ENCODE data around the gene NTSR1.
A peak's percentile ranks its signal among the peaks of the same experiment; 100 is the strongest.

Gene NTSR1

DNA sequence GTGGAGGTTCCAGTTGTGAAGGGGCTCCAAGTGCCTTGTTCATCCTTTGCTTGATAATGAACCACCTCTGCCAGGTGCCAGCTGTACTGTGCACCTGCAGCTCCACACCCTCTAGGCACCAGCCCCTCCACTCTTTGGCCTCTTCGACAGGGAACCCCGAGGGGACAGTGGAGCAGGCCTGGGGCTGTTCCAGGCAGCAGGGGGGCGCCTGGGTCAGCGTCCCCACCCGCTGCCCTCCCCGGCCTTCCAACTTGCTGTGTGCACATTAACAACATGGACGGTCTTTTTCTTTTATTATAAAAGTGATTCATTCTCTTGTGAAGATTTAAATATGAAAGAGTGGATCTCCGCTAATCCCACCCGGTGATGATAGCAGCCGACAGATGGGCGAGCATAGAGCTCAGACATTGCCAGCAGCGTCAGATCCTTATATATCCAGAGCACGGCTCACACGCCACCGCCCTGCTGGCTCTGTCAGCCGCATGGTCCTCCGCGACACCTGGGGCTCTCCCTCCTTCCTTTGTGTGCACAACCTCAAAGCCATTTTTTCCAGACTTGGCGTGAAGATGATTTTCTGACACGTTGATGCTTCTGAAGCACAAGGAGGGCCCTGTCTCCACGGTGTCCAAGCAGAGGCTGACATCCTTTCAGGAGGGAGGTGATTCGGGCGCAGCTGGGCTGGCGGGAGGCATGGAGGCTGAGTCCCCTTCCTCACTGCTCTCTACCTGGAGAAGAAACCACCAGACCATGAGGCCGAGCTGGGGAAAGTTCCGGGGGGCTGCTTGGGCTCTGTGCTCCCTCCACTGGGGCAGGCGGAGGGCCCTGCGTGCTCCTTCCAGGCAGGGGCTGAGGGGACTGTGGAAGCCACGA lies 65.4 kb downstream of the NTSR1 start:
- DNase-seq, result no peak

DNA sequence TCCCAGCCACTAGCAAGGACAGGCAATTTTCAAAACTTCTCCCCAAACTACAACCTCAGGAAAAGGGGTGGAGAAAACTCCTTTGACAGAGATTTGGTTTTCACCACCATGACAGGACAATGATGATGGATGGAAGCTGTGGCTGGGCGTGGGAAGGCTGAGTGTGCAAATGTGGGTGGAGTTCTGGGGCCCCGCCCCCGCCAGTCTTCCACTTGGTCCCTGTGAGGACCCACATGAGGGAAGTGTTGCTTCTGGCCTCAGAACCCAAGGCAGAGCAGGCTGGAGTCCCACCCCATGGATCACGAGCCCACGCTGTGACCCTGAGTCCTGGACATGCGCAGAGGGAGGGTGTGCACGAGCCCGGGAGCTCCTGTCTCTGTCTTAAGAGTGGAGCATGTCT lies 66.1 kb downstream of the NTSR1 start:
- DNase-seq, result no peak

- no peak for DNase-seq
Observed at GRCh38 chr20:62775206-62775605, 66.6 kb downstream of the NTSR1 start.

DNA sequence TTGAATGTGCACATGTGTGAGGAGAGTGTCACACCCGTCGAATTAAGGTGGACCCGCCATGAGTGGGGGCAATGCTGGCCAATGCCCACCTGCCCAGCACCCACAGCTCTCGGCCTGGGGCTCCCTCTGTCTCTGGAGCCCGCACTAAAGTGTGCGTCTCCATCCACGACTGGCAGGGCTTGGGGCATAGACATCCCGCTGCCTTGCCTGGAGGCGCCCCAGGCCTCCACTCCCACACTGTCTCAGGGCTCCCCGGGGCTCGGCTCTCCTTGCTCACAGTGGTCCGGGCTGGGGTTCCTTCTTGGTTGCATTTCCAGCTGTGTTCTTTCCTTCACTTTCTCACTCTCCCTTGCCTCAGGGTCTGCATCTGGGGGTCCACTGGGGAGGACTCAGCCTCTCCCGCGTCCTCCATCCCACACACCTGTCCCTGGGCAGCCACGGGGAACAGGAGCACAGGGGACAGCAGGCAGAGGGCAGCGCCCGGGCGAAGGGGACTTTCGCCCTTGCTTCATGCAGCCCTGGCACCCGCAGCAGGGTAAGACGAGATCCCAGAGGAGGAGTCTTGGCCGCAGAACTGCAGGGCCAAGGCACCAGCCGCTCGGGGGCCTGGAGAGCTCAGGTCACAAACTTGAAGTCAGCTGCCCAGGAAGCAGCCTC lies 67.5 kb downstream of the NTSR1 start:
- no peak for DNase-seq

- peak; percentile 76 for DNase-seq
Observed at GRCh38 chr20:62776692-62777527, 68.3 kb downstream of the NTSR1 start.

DNA sequence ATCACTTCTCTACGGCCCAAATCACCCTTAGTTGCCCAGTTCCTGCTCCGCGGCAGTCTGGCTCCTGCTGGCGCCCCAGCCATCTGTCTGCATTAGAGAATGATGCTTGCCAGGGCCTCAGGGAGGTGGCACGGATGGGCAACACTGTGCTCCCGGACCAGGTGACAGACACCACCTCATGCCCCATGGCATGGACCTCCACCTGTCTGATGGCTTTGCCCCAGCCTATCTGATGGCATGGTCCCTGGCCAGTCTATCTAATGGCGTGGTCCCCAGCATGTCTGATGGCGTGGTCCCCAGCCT lies 68.8 kb downstream of the NTSR1 start:
- DNase-seq, result no peak

GRCh38 chr20:62778058-62778457 lies 69.4 kb downstream of the NTSR1 start:
- DNase-seq, result no peak

DNA sequence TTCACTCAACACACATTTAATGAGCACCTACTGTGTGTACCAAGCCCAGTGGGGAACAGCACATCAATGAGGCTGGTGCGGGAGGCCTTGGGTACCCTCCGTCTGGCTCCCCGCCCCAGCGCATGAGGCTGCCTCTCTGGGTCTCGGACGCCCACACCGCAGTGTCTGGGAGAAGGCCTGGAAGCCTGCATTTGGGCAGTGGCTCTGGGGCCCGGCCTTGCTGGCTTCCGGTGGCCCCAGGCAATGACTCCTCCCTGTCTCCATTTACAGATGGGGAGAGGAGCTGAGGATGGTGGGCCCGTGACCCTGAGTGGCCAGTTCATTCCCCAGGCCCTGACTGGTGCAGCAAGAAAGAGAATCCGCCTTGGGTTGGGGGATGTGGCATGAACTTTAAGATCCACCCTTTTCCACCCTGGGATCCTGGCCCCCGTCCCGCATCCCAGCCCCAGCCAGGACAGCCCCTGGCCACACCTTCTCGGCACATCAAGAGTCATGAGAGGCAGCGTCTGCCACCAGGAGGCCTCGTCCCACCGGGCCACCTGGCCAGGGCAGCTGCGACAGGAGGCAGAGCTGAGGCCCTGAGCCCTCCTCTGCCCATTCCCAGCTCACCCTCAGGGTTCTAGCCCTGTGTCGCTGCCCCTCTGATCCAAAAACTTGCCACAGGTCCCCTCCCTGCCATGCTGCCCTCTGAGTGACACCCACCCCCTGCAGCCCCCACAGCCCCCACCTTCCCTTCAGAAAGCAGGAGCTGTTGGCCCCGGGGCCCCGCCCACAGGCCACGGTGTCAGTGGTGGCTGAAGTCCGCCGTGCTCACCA lies 70.2 kb downstream of the NTSR1 start:
- DNase-seq, result no peak

DNA sequence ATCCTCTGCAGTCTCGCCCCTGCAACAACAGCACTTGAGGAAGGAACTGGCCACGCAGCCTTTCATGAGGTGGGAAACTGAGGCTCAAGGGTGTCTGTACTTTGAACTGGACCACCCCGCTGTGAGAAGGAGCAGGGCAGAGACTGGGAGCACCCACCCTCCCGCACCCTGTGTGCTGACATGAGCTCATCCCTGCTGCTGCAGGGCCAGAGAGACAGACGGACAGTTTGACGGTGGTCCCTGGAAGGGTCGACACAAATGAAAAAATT lies 70.7 kb downstream of the NTSR1 start:
- no peak for DNase-seq

GRCh38 chr20:62780204-62780603 lies 71.6 kb downstream of the NTSR1 start:
- DNase-seq, result no peak

GRCh38 chr20:62780696-62781095 lies 72.1 kb downstream of the NTSR1 start:
- no peak for DNase-seq

DNA sequence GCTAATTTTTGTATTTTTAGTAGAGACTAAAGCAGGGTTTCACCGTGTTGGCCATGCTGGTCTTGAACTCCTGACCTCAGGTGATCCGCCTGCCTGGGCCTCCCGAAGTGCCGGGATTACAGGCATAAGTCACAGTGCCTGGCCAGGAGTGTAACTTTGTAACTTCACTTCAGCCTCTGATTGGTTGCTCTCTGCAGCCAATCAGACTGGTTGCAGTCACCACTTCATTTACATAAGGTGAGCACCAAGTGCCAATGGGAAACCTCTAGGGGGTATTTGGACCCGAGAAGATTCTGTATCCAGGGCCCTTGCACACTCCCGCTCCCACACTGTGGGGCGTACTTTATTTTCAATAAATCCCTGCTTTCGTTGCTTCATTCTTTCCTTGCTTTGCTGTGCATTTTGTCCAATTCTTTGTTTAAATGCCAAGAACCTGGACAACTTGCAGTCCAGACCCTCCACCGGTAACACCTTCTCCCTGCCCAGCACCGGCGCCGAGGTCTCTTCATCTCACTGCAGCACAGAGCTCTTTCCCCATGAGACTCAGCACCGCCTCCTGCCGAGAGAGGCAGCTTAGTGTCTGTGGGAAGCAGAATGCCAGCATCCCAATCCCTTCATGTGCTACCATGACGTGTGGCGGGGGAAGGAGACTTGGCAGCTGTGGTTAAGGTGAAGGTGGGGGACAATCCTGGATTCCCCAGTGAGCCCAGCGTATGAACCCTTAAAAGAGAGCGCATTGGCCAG lies 73.7 kb downstream of the NTSR1 start:
- DNase-seq, result no peak

GRCh38 chr20:62782893-62783278 lies 74.2 kb downstream of the NTSR1 start:
- DNase-seq, result no peak

DNA sequence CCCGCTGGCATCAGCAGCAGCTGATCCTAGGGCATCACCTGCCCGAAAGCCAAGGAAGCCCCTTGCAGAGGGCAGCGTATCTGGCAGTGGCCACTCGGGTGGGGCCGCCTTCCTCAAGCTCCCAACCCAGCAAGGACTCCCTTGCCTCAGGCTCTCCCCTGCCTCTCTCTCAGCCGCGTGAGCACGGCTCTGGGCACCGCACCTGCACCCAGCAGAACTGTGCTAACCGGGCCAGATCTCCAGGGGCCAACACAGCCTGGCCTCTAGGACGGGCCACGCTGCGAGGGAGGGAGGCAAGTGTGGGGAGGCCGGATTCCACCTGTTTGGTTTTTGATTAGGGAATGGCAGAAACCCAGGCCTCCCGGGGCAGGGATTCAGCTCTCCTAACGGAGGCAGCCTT lies 75.9 kb downstream of the NTSR1 start:
- no peak for DNase-seq

DNA sequence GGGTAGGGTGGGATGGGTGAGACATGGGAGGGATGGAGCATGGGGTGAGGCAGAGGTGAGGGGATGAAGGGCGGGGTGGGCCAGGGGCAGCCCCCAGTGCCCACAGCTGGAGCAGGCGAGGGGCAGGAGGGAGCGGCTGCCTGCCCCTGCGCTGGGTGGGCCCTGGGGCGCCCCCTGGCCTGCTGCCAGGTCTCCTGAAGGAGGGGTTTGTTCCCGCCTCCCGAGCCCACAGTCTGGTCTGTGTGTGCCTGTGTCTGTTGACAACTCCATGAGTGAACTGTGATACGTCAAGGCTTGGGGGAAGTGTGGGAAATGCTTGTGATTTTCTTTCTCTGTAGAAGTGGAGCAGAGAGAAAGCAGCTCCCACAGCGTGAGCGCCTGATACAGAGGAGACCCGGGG lies 76.8 kb downstream of the NTSR1 start:
- no peak for DNase-seq

- DNase-seq, result no peak
Observed at GRCh38 chr20:62786157-62786556, 77.5 kb downstream of the NTSR1 start.

GRCh38 chr20:62787321-62787720 lies 78.7 kb downstream of the NTSR1 start:
- DNase-seq, result no peak

- no peak for DNase-seq
Observed at GRCh38 chr20:62787866-62788265, 79.2 kb downstream of the NTSR1 start.

DNA sequence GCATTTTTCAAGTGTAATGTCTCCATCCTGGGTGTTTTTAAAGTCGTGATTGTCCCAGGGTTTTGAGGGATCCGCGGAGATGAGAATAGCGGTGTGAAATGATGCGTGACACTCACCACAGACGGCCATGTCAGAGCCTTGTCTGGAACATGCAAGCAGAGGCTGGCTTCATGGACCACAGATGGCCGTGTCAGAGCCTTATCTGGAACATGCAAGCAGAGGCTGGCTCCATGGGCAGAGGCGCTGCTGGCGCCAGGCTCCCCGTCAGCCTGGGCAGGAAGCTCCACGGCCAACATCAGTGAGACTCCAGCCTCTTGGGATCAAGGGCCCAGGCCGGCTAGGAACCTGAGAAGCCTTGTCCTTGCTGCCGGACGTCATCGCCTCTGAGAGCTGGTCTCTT lies 80.0 kb downstream of the NTSR1 start:
- no peak for DNase-seq

- DNase-seq, result no peak
Observed at GRCh38 chr20:62790075-62790474, 81.4 kb downstream of the NTSR1 start.

GRCh38 chr20:62791301-62792181 lies 82.9 kb downstream of the NTSR1 start:
- peak; percentile 89 for DNase-seq

Data from activated effector memory CD4-positive, alpha-beta T cell treated with anti-CD3 and anti-CD28 coated beads, Interleukin-2, amount 50 U/mL, for 16 hours (primary cell).